IPS-18a (cell line): Measurements from ENCODE around the gene ADSS2.

Source experiments
- H3K27ac ChIP-seq: one replicate; pipeline ENCODE4 v1.5.1; 2013; ENCODE audit warnings: low read length
- H3K27me3 ChIP-seq: one replicate; pipeline ENCODE4 v1.6.1; 2013; ENCODE audit warnings: mild to moderate bottlenecking, low read length; ENCODE audit not compliant: control insufficient read depth, insufficient read depth
- H3K36me3 ChIP-seq: one replicate; pipeline ENCODE4 v1.6.1; 2013; ENCODE audit warnings: low read depth, low read length; ENCODE audit not compliant: control insufficient read depth
- H3K4me1 ChIP-seq: one replicate; pipeline ENCODE4 v1.6.1; 2013; ENCODE audit warnings: low read depth, low read length; ENCODE audit not compliant: control insufficient read depth
- H3K4me3 ChIP-seq: one replicate; pipeline ENCODE4 v1.5.1; 2013; ENCODE audit warnings: low read length
- H3K9ac ChIP-seq: one replicate; pipeline ENCODE4 v1.6.1; 2013; ENCODE audit warnings: mild to moderate bottlenecking, low read length, moderate library complexity
- H3K9me3 ChIP-seq: one replicate; pipeline ENCODE4 v1.6.1; 2013; ENCODE audit warnings: low read depth, low read length; ENCODE audit not compliant: control insufficient read depth

Gene ADSS2

GRCh38 chr1:244442850-244443249 is 8.9 kb downstream of the ADSS2 start:
- H3K9ac ChIP-seq: no peak overlapping the region
- no peaks in the 10 kb centered on the region for H3K27me3 ChIP-seq
- no peak overlapping the region for H3K27ac ChIP-seq
- H3K36me3 ChIP-seq: no peaks in the 10 kb centered on the region
- H3K4me1 ChIP-seq: peaks cover 42% of the 10 kb centered on the region
- no peak overlapping the region for H3K4me3 ChIP-seq
- no peaks in the 10 kb centered on the region for H3K9me3 ChIP-seq

GRCh38 chr1:244439391-244440032 is 12.2 kb downstream of the ADSS2 start:
- H3K36me3 ChIP-seq: peaks cover 19% of the 10 kb centered on the region
- no peak overlapping the region for H3K4me3 ChIP-seq
- no peak overlapping the region for H3K9ac ChIP-seq
- H3K4me1 ChIP-seq: peaks cover 12% of the 10 kb centered on the region
- H3K9me3 ChIP-seq: no peaks in the 10 kb centered on the region
- H3K27me3 ChIP-seq: no peaks in the 10 kb centered on the region
- no peak overlapping the region for H3K27ac ChIP-seq

- Histone ChIP-seq H3K27ac (no peak overlapping the region), H3K36me3 (peaks cover 27% of the 10 kb centered on the region)
Observed at GRCh38 chr1:244437086-244437468, 14.6 kb downstream of the ADSS2 start.

GRCh38 chr1:244436336-244437085 is 15.2 kb downstream of the ADSS2 start:
- no peaks in the 10 kb centered on the region for H3K9me3 ChIP-seq
- H3K4me1 ChIP-seq: peaks cover 12% of the 10 kb centered on the region
- no peak overlapping the region for H3K9ac ChIP-seq
- no peak overlapping the region for H3K27ac ChIP-seq
- H3K27me3 ChIP-seq: no peaks in the 10 kb centered on the region
- no peak overlapping the region for H3K4me3 ChIP-seq
- peaks cover 33% of the 10 kb centered on the region for H3K36me3 ChIP-seq

More at GRCh38 chr1:244437086-244437468, 14.6 kb downstream of the ADSS2 start:
- no peak overlapping the region for H3K4me3 ChIP-seq
- no peaks in the 10 kb centered on the region for H3K9me3 ChIP-seq
- H3K27me3 ChIP-seq: no peaks in the 10 kb centered on the region
- H3K4me1 ChIP-seq: peaks cover 12% of the 10 kb centered on the region
- no peak overlapping the region for H3K9ac ChIP-seq

- Histone ChIP-seq H3K4me3 (no peak overlapping the region), H3K27me3 (no peaks in the 10 kb centered on the region), H3K27ac (no peak overlapping the region), H3K9ac (no peak overlapping the region), H3K36me3 (peaks cover 36% of the 10 kb centered on the region), H3K9me3 (no peaks in the 10 kb centered on the region), H3K4me1 (peaks cover 12% of the 10 kb centered on the region)
Observed at GRCh38 chr1:244435562-244436205, 16.0 kb downstream of the ADSS2 start.

DNA sequence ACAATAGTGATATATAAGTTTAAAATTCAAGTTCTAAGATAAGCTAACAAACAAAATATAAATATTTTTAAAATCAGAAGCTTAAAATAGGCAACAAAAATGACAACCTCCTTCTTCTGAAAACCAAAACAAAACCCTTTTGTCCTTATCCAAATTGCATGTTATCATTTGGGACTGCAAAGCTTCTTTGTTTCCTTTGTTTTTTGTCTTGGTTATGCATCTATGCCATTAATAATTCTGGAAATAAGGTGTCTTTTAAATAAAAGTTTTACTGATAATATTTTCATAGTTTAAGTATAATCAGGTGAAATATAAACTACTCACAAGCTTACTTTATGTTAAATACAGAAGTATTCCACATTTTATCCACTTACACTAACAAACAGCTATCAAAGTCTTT is 20.5 kb downstream of the ADSS2 start:
- Histone ChIP-seq H3K4me3 (no peak overlapping the region), H3K27me3 (no peaks in the 10 kb centered on the region), H3K27ac (no peak overlapping the region), H3K9me3 (no peaks in the 10 kb centered on the region), H3K36me3 (peaks cover 30% of the 10 kb centered on the region), H3K4me1 (no peaks in the 10 kb centered on the region), H3K9ac (no peak overlapping the region)

DNA sequence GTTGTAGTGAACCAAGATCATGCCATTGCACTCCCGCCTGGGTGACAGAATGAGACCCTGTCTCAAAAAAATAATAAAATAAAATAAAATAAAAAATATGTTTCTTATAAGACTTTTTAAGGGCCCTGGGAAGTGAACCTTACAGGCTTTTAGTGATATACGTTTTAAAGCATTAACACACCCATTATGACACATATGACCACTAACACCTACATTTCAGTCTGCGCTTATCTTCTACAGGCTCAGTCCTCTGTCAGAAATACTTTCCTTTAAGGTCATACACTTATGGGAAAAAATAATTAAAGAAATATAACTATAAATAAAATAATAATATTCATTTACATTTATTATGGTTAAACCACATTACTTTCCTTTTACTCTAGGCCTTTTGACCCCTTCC is 21.9 kb downstream of the ADSS2 start:
- Histone ChIP-seq H3K4me1 (no peaks in the 10 kb centered on the region), H3K27me3 (no peaks in the 10 kb centered on the region), H3K9ac (no peak overlapping the region), H3K4me3 (no peak overlapping the region), H3K9me3 (no peaks in the 10 kb centered on the region), H3K27ac (no peak overlapping the region), H3K36me3 (peaks cover 25% of the 10 kb centered on the region)

- Histone ChIP-seq H3K27ac (no peak overlapping the region), H3K4me1 (no peaks in the 10 kb centered on the region), H3K9ac (no peak overlapping the region), H3K27me3 (no peaks in the 10 kb centered on the region), H3K4me3 (no peak overlapping the region), H3K9me3 (no peaks in the 10 kb centered on the region), H3K36me3 (peaks cover 36% of the 10 kb centered on the region)
Observed at GRCh38 chr1:244427647-244428046, 24.1 kb downstream of the ADSS2 start.

DNA sequence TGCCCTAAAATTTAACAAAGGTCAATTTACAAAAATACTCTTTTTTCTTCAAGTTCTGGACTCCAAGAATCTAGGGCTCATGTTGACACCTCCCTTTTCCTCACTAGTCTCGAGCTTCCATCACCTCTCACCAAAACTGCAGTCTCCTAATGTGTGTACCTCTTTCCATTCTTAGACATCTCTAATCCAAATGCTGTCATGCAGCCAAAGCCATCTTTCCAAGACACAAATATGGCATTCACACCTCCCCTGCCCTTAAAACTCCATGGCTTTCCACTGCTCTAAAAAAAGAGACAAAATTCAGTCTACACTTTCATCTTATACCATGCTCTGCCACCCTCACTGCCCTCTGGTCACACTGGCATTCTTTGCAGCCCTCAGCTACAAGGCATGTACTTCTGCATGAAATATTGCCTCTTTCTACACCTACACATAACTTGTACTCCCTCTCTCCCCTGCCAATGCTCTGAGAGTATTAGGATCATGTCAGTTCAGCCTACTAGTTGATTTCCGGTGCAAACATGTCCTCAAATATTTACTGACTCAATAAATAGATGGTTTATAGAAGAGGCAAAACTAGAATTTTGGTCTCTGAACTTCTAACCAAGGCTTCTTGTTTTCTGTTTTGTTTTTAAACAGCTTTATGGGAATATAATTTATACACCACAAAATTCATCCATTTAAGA is 26.9 kb downstream of the ADSS2 start:
- H3K27me3 ChIP-seq: no peaks in the 10 kb centered on the region
- peaks cover 40% of the 10 kb centered on the region for H3K36me3 ChIP-seq
- H3K9ac ChIP-seq: no peak overlapping the region
- H3K27ac ChIP-seq: no peak overlapping the region
- H3K4me1 ChIP-seq: no peaks in the 10 kb centered on the region
- no peaks in the 10 kb centered on the region for H3K9me3 ChIP-seq
- H3K4me3 ChIP-seq: no peak overlapping the region

DNA sequence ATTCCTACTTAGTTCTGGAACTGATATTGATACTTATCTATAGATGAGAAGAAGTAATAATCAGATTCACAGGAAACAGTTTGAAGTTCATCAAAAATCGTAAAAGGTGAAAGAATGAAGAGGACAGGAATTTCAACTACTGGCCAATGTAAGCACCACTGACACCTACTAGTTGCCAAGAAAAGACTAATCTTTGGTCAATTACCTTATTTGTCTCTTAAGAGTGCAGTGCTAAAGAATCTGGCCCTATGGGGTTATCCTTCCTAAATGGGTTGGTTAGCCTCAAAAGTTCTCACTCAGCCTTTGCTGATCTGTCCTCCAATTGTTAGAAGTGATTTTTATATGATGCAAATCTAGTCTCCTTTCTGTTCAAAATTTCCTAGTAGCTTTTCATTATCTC is 29.5 kb downstream of the ADSS2 start:
- Histone ChIP-seq H3K4me1 (no peaks in the 10 kb centered on the region), H3K27ac (no peak overlapping the region), H3K9ac (no peak overlapping the region), H3K4me3 (no peak overlapping the region), H3K9me3 (no peaks in the 10 kb centered on the region), H3K27me3 (no peaks in the 10 kb centered on the region), H3K36me3 (peaks cover 55% of the 10 kb centered on the region)

GRCh38 chr1:244419024-244419423 is 32.7 kb downstream of the ADSS2 start:
- H3K4me3 ChIP-seq: no peak overlapping the region
- H3K9me3 ChIP-seq: no peaks in the 10 kb centered on the region
- no peaks in the 10 kb centered on the region for H3K27me3 ChIP-seq
- no peak overlapping the region for H3K27ac ChIP-seq
- H3K36me3 ChIP-seq: peaks cover 79% of the 10 kb centered on the region
- H3K9ac ChIP-seq: no peak overlapping the region
- H3K4me1 ChIP-seq: no peaks in the 10 kb centered on the region
